SKM-1 treated with dmso at 0.1 percent for 144 hours (cell line): ENCODE results near the gene ADAP1.

Source experiments
- DNase-seq: peaks from one replicate; lab custom pipeline; 2025; ENCODE audit not compliant: unreplicated experiment; lab: John Stamatoyannopoulos, UW

ADAP1 gene

GRCh38 chr7:867406-868188 is 86.9 kb downstream of the ADAP1 start:
- DNase-seq = no peak

- no peak for DNase-seq
Observed at GRCh38 chr7:867001-867405, 87.5 kb downstream of the ADAP1 start.

GRCh38 chr7:865921-866320 is 88.6 kb downstream of the ADAP1 start:
- no peak for DNase-seq

GRCh38 chr7:863106-863505 is 91.4 kb downstream of the ADAP1 start:
- DNase-seq = no peak

- no peak for DNase-seq
Observed at GRCh38 chr7:862157-862556, 92.3 kb downstream of the ADAP1 start.

- no peak for DNase-seq
Observed at GRCh38 chr7:861222-861621, 93.3 kb downstream of the ADAP1 start.

- DNase-seq = no peak
Observed at GRCh38 chr7:860149-860548, 94.3 kb downstream of the ADAP1 start.

GRCh38 chr7:859359-860030 is 95.0 kb downstream of the ADAP1 start:
- no peak for DNase-seq

- DNase-seq = no peak
Observed at GRCh38 chr7:857661-858060, 96.8 kb downstream of the ADAP1 start.

- no peak for DNase-seq
Observed at GRCh38 chr7:856444-857095, 97.9 kb downstream of the ADAP1 start.

GRCh38 chr7:855686-856369 is 98.7 kb downstream of the ADAP1 start:
- no peak for DNase-seq

- DNase-seq = no peak
Observed at GRCh38 chr7:854118-854775, 100.2 kb downstream of the ADAP1 start.

GRCh38 chr7:853366-854117 is 100.9 kb downstream of the ADAP1 start:
- DNase-seq = no peak

GRCh38 chr7:851204-851603 is 103.3 kb downstream of the ADAP1 start:
- DNase-seq = no peak

- no peak for DNase-seq
Observed at GRCh38 chr7:849781-850180, 104.7 kb downstream of the ADAP1 start.

- DNase-seq = no peak
Observed at GRCh38 chr7:849145-849544, 105.3 kb downstream of the ADAP1 start.
